Medulla oblongata (tissue), 1 donor: ENCODE results near the gene RNU11.
A peak's percentile ranks its signal among the peaks of the same experiment; 100 is the strongest.
"Not testable (repeated sequence)": the region's sequence is repeated elsewhere in the genome, so short reads cannot be mapped to it uniquely, and the experiment has no call there.

Experiments used
- DNase-seq: peaks from one replicate; pipeline ENCODE4 v3.0.0-alpha.2; 2015; ENCODE audit errors: extremely low spot score

RNU11 gene

GRCh38 chr1:28648474-28649198 lies at the start of gene RNU11:
Gene RNU11, plus strand, starts transcription at chr1:28648600.
- DNase-seq: peak; percentile 96

- no peak for DNase-seq
Measured at GRCh38 chr1:28601696-28602095, 46.7 kb upstream of the RNU11 start.

GRCh38 chr1:28602536-28603439 lies 45.6 kb upstream of the RNU11 start:
- DNase-seq: peak; percentile 94

GRCh38 chr1:28604411-28604810 lies 44.0 kb upstream of the RNU11 start:
- no peak for DNase-seq

- DNase-seq: no peak
Measured at GRCh38 chr1:28604962-28605361, 43.4 kb upstream of the RNU11 start.

GRCh38 chr1:28606771-28607170 lies 41.6 kb upstream of the RNU11 start:
- no peak for DNase-seq

GRCh38 chr1:28613175-28613574 lies 35.2 kb upstream of the RNU11 start:
- DNase-seq: no peak

GRCh38 chr1:28631713-28632112 lies 16.7 kb upstream of the RNU11 start:
- no peak for DNase-seq

- DNase-seq: no peak
Measured at GRCh38 chr1:28632560-28632959, 15.8 kb upstream of the RNU11 start.

- no peak for DNase-seq
Measured at GRCh38 chr1:28640766-28641165, 7.6 kb upstream of the RNU11 start.

GRCh38 chr1:28642056-28642846 lies 6.1 kb upstream of the RNU11 start:
- DNase-seq: peak; percentile 28

GRCh38 chr1:28642847-28643635 lies 5.4 kb upstream of the RNU11 start, which contains the start of gene TAF12:
Gene TAF12, minus strand, starts transcription at chr1:28643067. Its CDS starts 20,986 bp downstream, at chr1:28622081.
- peak; percentile 97 for DNase-seq

GRCh38 chr1:28644494-28644893 lies 3.9 kb upstream of the RNU11 start:
- no peak for DNase-seq

- not testable (repeated sequence) for DNase-seq
Measured at GRCh38 chr1:28645406-28645805, 3.0 kb upstream of the RNU11 start.

GRCh38 chr1:28646040-28646439 lies 2.4 kb upstream of the RNU11 start:
- no peak for DNase-seq

- peak; percentile 94 for DNase-seq
Measured at GRCh38 chr1:28648008-28648473, 359 bp upstream of the RNU11 start.

- DNase-seq: not testable (repeated sequence)
Measured at GRCh38 chr1:28653063-28653462, 4.7 kb downstream of the RNU11 start.

GRCh38 chr1:28653870-28654269 lies 5.5 kb downstream of the RNU11 start:
- DNase-seq: not testable (repeated sequence)

- DNase-seq: not testable (repeated sequence)
Measured at GRCh38 chr1:28655448-28656311, 7.3 kb downstream of the RNU11 start.

- no peak for DNase-seq
Measured at GRCh38 chr1:28656335-28656734, 7.9 kb downstream of the RNU11 start.
